GM12878 (cell line): ENCODE data around the gene SPRED2. TPM values are rescaled to one million over a fixed set of nuclear protein-coding genes. Genes with fewer than 3 reads are reported as not detected.

Source experiments
- ATAC-seq: fragments of 200-7000 bp; cut with Tn5 transposase; 3 replicates; pipeline ENCODE4 v1.9.1; 2020; ENCODE audit warnings: mild to moderate bottlenecking, moderate library complexity
- BruUV-seq: library from RNA; stranded (reverse); fragments of 400-500 nt; replicated peaks from 2 replicates; lab custom pipeline; 2021; lab: Mats Ljungman, UMichigan
- CTCF ChIA-PET: fragments of 300-600 bp; sonication (Branson Sonifier 250); formaldehyde crosslinking; extraction: SDS; loops from one replicate; lab custom pipeline; 2021; ENCODE audit warnings: inconsistent platforms; lab: Yijun Ruan, JAX
- POLR2A ChIA-PET: fragments of 350-600 bp; formaldehyde crosslinking; extraction: SDS; loops from one replicate; lab custom pipeline; 2021; ENCODE audit warnings: inconsistent platforms; lab: Charles Lee
- RAD21 ChIA-PET: fragments of 300-600 bp; sonication (Branson Sonifier 250); formaldehyde crosslinking; loops from one replicate; lab custom pipeline; 2023; ENCODE audit warnings: antibody characterized with exemption; ENCODE audit not compliant: unreplicated experiment; lab: Charles Lee
- SMC1A ChIA-PET: fragments of 300-600 bp; sonication (Branson Sonifier 250); formaldehyde crosslinking; loops from one replicate; lab custom pipeline; 2023; ENCODE audit not compliant: unreplicated experiment, uncharacterized antibody; lab: Charles Lee
- DNase-seq: peaks from one replicate; pipeline ENCODE4 v3.0.0-alpha.2; 2011; ENCODE audit warnings: low read depth, low spot score
- FAIRE-seq: peaks from 3 replicates; lab custom pipeline; 2011; peaks lifted over from hg19 to GRCh38; lab: Jason Lieb, UNC
- H2AFZ ChIP-seq: 2 replicates; pipeline ENCODE4 v1.6.0; 2011; ENCODE audit warnings: low read depth, low read length, control low read depth; ENCODE audit not compliant: control insufficient read depth
- H3K27ac ChIP-seq: 2 replicates; pipeline ENCODE4 v1.5.1; 2011; ENCODE audit warnings: control low read depth; ENCODE audit not compliant: control insufficient read depth, insufficient read depth
- H3K27me3 ChIP-seq, 2 experiments: replicated peaks in 1 of 2; 2 replicates each; pipeline versions ENCODE4 v1.6.0 to v1.6.1; 2011; ENCODE audit warnings: low read length in 1 of 2; ENCODE audit not compliant: control insufficient read depth in 2 of 2, insufficient read depth in 2 of 2
- H3K36me3 ChIP-seq, 2 experiments: 2 replicates each; pipeline ENCODE4 v1.5.1; 2011; ENCODE audit warnings: low read length in 1 of 2; ENCODE audit not compliant: control insufficient read depth in 2 of 2, insufficient read depth in 2 of 2
- H3K4me1 ChIP-seq: 2 replicates; pipeline ENCODE4 v1.6.1; 2011; ENCODE audit warnings: mild to moderate bottlenecking, low read length, moderate library complexity, mixed read lengths; ENCODE audit not compliant: control insufficient read depth, insufficient read depth
- H3K4me2 ChIP-seq: 2 replicates; pipeline ENCODE4 v1.6.0; 2011; ENCODE audit warnings: control low read depth; ENCODE audit not compliant: control insufficient read depth, insufficient read depth
- H3K4me3 ChIP-seq: fragments of 200-600 bp; sonication (generic); 2 replicates; pipeline ENCODE4 v1.5.1; 2016
- H3K79me2 ChIP-seq: 2 replicates; pipeline ENCODE4 v1.6.0; 2011; ENCODE audit warnings: low read length; ENCODE audit not compliant: control insufficient read depth, insufficient read depth
- H3K9ac ChIP-seq: 2 replicates; pipeline ENCODE4 v1.8.0; 2011; ENCODE audit warnings: low read length, control low read depth, mixed read lengths; ENCODE audit not compliant: control insufficient read depth, insufficient read depth
- H3K9me3 ChIP-seq: replicated peaks from 3 replicates; pipeline ENCODE4 v1.5.1; 2011; ENCODE audit warnings: mild to moderate bottlenecking, low read length; ENCODE audit not compliant: control insufficient read depth, insufficient read depth
- H4K20me1 ChIP-seq: 2 replicates; pipeline ENCODE4 v1.6.0; 2011; ENCODE audit not compliant: control insufficient read depth, insufficient read depth
- CREM ChIP-seq: IDR thresholded peaks from 2 replicates; pipeline ENCODE4 v1.6.1; 2014; ENCODE audit warnings: antibody characterized with exemption, low read depth
- GABPA ChIP-seq: IDR thresholded peaks from 2 replicates; pipeline ENCODE4 v1.6.1; 2014; ENCODE audit warnings: antibody characterized with exemption, low read depth, mild to moderate bottlenecking, inconsistent platforms
- HCFC1 ChIP-seq: fragments of 150-350 bp; IDR thresholded peaks from 2 replicates; pipeline ENCODE4 v1.6.1; 2014; ENCODE audit warnings: low read length
- JUNB ChIP-seq: IDR thresholded peaks from 2 replicates; pipeline ENCODE4 v1.6.1; 2016; ENCODE audit warnings: antibody characterized with exemption, mild to moderate bottlenecking
- MEF2A ChIP-seq: IDR thresholded peaks from 2 replicates; pipeline ENCODE4 v1.6.1; 2011; ENCODE audit warnings: low read depth, mild to moderate bottlenecking, low read length, moderate library complexity; ENCODE audit not compliant: insufficient read depth
- MTA3 ChIP-seq: IDR thresholded peaks from 2 replicates; pipeline ENCODE4 v1.6.1; 2012; ENCODE audit warnings: low read length, inconsistent platforms, borderline replicate concordance
- NFYB ChIP-seq: IDR thresholded peaks from 2 replicates; pipeline ENCODE4 v1.6.1; 2011; ENCODE audit warnings: low read depth, mild to moderate bottlenecking, low read length, improper control_type of control experiment, moderate library complexity; ENCODE audit not compliant: insufficient read depth
- POLR2AphosphoS2 ChIP-seq: IDR thresholded peaks from 2 replicates; pipeline ENCODE4 v1.6.1; 2011; ENCODE audit warnings: low read depth, mild to moderate bottlenecking, low read length, improper control_type of control experiment, moderate library complexity
- RCOR1 ChIP-seq: conservative IDR thresholded peaks from 2 replicates; pipeline ENCODE4 v1.6.1; 2012; ENCODE audit warnings: low read depth, low read length, improper control_type of control experiment
- SIN3A ChIP-seq: IDR thresholded peaks from 2 replicates; pipeline ENCODE4 v1.6.1; 2012; ENCODE audit warnings: low read depth, low read length, improper control_type of control experiment
- SMAD5 ChIP-seq: IDR thresholded peaks from 2 replicates; pipeline ENCODE4 v1.6.1; 2016; ENCODE audit warnings: antibody characterized with exemption, low read depth
- SMC3 ChIP-seq: IDR thresholded peaks from 2 replicates; pipeline ENCODE4 v1.6.1; 2011; ENCODE audit warnings: low read length, improper control_type of control experiment, borderline replicate concordance
- SPI1 ChIP-seq: IDR thresholded peaks from 2 replicates; pipeline ENCODE4 v1.6.1; 2011; ENCODE audit warnings: low read depth, mild to moderate bottlenecking, low read length, moderate library complexity, borderline replicate concordance; ENCODE audit not compliant: insufficient read depth
- SRF ChIP-seq, 2 experiments: IDR thresholded peaks; 2 replicates each; pipeline ENCODE4 v1.6.1; 2011; ENCODE audit warnings: low read depth in 2 of 2, low read length in 2 of 2, mild to moderate bottlenecking in 1 of 2, moderate library complexity in 1 of 2
- SUPT20H ChIP-seq: IDR thresholded peaks from 2 replicates; pipeline ENCODE4 v1.6.1; 2011; ENCODE audit warnings: low read depth, mild to moderate bottlenecking, low read length, moderate library complexity, borderline replicate concordance; ENCODE audit not compliant: control insufficient read depth
- TARDBP ChIP-seq: IDR thresholded peaks from 2 replicates; pipeline ENCODE4 v1.6.1; 2016; ENCODE audit warnings: borderline replicate concordance
- WGBS: methylation state at CpG from one replicate; pipeline ENCODE4 v1.1.6; 2016; ENCODE audit warnings: low lambda C conversion rate; ENCODE audit not compliant: insufficient replicate concordance, insufficient coverage; ENCODE audit errors: missing lambda C conversion rate; 5-methylcytosine and 5-hydroxymethylcytosine counted together
- in situ Hi-C: fragments of 300-500 bp; cut with MboI; formaldehyde crosslinking; loops from 9 replicates; pipeline ENCODE4 v1.14.3; 2018; ENCODE audit warnings: mixed read lengths
- intact Hi-C: fragments of 100-400 bp; cut with micrococcal nuclease; formaldehyde crosslinking; loops from one replicate; pipeline ENCODE4 v1.14.2; 2022; ENCODE audit not compliant: unreplicated experiment
- polyA plus RNA-seq, 11 experiments: library from polyadenylated mRNA; depleted of rRNA in 4 of 11; unstranded in 6 of 11; stranded (reverse) in 5 of 11; fragments of >200 nt; fragmentation: Nextera tagmentation in 4 of 11; fragmentation: Illumina TruSeq in 1 of 11; extraction: Ambion mirVana in 4 of 11; extraction: Trizol in 1 of 11; gene quantifications; 1 replicate in 1 of 11; 2 replicates in 10 of 11; pipeline versions ENCODE4 v1.2.1 to v1.2.3, GENCODE V29; 2011 to 2016; ENCODE audit warnings: inconsistent platforms in 2 of 11, missing spikeins in 2 of 11, low read depth in 1 of 11
- total RNA-seq, 4 experiments: library from RNA; depleted of rRNA in 3 of 4; stranded (reverse); fragments of >200 nt in 3 of 4; fragmentation: Illumina TruSeq in 1 of 4; extraction: Trizol in 1 of 4; gene quantifications; 2 replicates each; pipeline versions ENCODE4 v1.2.1 to v1.2.3, GENCODE V29; 2013 to 2021
- TF ChIP-seq, protein P1 (sequence below): fragments of 450-650 bp; IDR thresholded peaks from 2 replicates; pipeline ENCODE4 v1.6.1; 2014; ENCODE audit warnings: mild to moderate bottlenecking
- TF ChIP-seq, protein P2 (sequence below): fragments of 450-650 bp; IDR thresholded peaks from 2 replicates; pipeline ENCODE4 v1.6.1; 2017; ENCODE audit warnings: low read depth, mild to moderate bottlenecking, moderate library complexity
- TF ChIP-seq, protein P3 (sequence below): fragments of 450-650 bp; IDR thresholded peaks from 2 replicates; pipeline ENCODE4 v1.6.1; 2018; ENCODE audit warnings: borderline replicate concordance, mild to moderate bottlenecking; ENCODE audit not compliant: partially characterized antibody

Gene SPRED2
- total and polyA plus RNA-seq, 10 of the 15 experiments (the other 5 are each of a cell fraction or from before 2014, with no cell fraction given), result 3.0 to 23.9 (median 9.7) TPM

DNA sequence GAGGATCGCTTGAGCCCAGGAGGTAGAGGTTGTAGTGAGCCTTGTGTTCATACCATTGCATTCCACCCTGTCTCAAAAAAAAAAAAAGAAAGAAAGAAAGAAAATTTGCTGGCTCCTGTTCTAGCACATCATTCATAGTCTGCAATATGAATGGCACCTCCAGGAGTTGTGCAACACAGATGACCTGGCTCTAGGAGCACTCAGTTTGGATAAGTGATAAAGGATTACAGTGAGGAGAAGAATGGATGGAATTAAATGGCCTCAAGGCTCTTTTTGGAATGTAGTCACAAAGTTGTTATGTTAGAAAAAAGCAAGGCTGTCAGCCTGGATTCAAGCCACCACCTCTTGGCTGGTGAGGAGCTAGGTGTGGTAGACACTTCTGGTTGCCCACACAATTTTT, 21.5 kb upstream of the SPRED2 start:
- TF ChIP-seq SMC3 (no peak), SUPT20H (no peak), JUNB (no peak), SIN3A (no peak), GABPA (no peak), HCFC1 (no peak), SRF (IDR thresholded peaks at IDR 0.05; ENCODE audit: low read depth in 2 of 2, low read length in 2 of 2) (no peak), TARDBP (no peak), POLR2AphosphoS2 (no peak), CREM (no peak), SPI1 (no peak), MEF2A (no peak), RCOR1 (no peak), SMAD5 (no peak), NFYB (no peak), MTA3 (no peak)
- TF ChIP-seq, protein P1, sequence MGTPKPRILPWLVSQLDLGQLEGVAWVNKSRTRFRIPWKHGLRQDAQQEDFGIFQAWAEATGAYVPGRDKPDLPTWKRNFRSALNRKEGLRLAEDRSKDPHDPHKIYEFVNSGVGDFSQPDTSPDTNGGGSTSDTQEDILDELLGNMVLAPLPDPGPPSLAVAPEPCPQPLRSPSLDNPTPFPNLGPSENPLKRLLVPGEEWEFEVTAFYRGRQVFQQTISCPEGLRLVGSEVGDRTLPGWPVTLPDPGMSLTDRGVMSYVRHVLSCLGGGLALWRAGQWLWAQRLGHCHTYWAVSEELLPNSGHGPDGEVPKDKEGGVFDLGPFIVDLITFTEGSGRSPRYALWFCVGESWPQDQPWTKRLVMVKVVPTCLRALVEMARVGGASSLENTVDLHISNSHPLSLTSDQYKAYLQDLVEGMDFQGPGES, result no peak
- TF ChIP-seq, protein P2, sequence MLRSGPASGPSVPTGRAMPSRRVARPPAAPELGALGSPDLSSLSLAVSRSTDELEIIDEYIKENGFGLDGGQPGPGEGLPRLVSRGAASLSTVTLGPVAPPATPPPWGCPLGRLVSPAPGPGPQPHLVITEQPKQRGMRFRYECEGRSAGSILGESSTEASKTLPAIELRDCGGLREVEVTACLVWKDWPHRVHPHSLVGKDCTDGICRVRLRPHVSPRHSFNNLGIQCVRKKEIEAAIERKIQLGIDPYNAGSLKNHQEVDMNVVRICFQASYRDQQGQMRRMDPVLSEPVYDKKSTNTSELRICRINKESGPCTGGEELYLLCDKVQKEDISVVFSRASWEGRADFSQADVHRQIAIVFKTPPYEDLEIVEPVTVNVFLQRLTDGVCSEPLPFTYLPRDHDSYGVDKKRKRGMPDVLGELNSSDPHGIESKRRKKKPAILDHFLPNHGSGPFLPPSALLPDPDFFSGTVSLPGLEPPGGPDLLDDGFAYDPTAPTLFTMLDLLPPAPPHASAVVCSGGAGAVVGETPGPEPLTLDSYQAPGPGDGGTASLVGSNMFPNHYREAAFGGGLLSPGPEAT, result no peak
- TF ChIP-seq, protein P3, sequence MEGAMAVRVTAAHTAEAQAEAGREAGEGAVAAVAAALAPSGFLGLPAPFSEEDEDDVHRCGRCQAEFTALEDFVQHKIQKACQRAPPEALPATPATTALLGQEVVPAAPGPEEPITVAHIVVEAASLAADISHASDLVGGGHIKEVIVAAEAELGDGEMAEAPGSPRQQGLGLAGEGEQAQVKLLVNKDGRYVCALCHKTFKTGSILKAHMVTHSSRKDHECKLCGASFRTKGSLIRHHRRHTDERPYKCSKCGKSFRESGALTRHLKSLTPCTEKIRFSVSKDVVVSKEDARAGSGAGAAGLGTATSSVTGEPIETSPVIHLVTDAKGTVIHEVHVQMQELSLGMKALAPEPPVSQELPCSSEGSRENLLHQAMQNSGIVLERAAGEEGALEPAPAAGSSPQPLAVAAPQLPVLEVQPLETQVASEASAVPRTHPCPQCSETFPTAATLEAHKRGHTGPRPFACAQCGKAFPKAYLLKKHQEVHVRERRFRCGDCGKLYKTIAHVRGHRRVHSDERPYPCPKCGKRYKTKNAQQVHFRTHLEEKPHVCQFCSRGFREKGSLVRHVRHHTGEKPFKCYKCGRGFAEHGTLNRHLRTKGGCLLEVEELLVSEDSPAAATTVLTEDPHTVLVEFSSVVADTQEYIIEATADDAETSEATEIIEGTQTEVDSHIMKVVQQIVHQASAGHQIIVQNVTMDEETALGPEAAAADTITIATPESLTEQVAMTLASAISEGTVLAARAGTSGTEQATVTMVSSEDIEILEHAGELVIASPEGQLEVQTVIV, result no peak
- Histone ChIP-seq H3K9me3 (no peaks in the 10 kb centered on the region), H3K27me3 (peaks cover 0 to 1% of the 10 kb centered on the region in 2 experiments; a peak in 3 of 4 replicates), H3K79me2 (no peaks in the 10 kb centered on the region), H3K4me2 (no peak overlapping the region), H3K4me3 (no peak overlapping the region), H3K4me1 (no peaks in the 10 kb centered on the region), H3K36me3 (no peaks in the 10 kb centered on the region), H3K9ac (no peak overlapping the region), H4K20me1 (no peaks in the 10 kb centered on the region), H3K27ac (no peak overlapping the region), H2AFZ (no peak overlapping the region)
- ChIA-PET RAD21 (no interaction called here), POLR2A (no interaction called here), CTCF (interaction anchor here (0.7 kb wide), 1 partner anchor 16 kb away, joined by 3 read pairs; no protein-coding TSS in a partner anchor), SMC1A (no interaction called here)
- no TSS peak for BruUV-seq
- FAIRE-seq (no peak), ATAC-seq (no peak), DNase-seq (no peak)
- intact Hi-C loops (no loop called here), in situ Hi-C loops (no loop called here)
- 33% methylated on average over 1 of the region's 1 CpG for WGBS
